ENCODE results near the gene ACTR8.
A peak's percentile ranks its signal among the peaks of the same experiment; 100 is the strongest.

The ACTR8 gene

DNA sequence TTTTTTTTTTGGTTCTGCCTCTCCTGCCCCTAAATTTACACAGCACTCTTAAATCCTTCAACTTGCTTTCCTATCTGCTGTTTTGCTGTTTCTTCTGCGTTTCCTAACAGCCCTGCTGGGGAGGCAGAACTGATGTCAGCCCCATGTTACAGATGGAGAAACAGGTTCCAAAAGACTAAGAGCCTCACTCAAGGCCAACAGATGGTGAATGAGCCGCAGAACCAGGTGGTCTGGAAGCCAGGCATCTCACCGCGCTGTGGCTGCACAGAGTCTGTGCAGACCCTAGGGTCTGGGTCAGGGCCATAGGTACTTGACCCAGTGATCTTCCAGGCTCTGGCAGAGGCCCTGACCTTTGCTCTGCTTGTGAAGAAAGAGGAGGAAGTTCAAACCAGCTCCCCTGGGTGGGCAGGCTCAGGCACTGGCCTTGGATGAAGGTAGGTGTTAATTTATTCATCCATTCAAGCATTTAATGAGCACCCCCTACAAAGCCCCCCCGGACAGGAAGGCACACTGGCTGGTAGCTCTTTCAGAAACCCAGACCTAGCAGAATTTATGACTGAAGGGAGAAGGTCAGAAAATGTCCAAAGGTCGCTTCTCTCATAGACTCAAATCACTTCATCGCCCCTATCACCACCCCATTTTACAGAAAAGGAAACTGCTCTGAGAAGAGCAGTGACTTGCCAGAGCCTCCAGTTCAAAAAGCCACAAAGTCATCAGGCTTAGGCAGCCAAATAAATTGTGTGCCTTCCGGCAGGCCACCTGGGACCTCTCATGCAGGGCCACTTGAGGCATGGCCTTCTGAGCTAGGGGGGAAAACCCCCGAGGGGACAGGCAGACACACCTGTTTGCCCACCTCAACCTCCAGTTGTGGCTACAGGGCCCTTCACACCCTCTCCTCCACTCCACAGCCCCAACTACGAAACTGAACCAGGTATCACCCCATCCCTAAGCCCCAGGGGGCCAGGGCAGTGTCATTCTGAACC, 38.5 kb downstream of the ACTR8 start:
- DNase-seq (ENCODE audit: low read depth) = no peak
- TF ChIP-seq, protein P1, sequence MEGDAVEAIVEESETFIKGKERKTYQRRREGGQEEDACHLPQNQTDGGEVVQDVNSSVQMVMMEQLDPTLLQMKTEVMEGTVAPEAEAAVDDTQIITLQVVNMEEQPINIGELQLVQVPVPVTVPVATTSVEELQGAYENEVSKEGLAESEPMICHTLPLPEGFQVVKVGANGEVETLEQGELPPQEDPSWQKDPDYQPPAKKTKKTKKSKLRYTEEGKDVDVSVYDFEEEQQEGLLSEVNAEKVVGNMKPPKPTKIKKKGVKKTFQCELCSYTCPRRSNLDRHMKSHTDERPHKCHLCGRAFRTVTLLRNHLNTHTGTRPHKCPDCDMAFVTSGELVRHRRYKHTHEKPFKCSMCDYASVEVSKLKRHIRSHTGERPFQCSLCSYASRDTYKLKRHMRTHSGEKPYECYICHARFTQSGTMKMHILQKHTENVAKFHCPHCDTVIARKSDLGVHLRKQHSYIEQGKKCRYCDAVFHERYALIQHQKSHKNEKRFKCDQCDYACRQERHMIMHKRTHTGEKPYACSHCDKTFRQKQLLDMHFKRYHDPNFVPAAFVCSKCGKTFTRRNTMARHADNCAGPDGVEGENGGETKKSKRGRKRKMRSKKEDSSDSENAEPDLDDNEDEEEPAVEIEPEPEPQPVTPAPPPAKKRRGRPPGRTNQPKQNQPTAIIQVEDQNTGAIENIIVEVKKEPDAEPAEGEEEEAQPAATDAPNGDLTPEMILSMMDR (conservative IDR thresholded peaks at IDR 0.05; ENCODE audit: low read depth, low read length) = no peak
- H3K4me3 ChIP-seq (ENCODE audit: low read depth, low read length) = no peak overlapping the region

DNA sequence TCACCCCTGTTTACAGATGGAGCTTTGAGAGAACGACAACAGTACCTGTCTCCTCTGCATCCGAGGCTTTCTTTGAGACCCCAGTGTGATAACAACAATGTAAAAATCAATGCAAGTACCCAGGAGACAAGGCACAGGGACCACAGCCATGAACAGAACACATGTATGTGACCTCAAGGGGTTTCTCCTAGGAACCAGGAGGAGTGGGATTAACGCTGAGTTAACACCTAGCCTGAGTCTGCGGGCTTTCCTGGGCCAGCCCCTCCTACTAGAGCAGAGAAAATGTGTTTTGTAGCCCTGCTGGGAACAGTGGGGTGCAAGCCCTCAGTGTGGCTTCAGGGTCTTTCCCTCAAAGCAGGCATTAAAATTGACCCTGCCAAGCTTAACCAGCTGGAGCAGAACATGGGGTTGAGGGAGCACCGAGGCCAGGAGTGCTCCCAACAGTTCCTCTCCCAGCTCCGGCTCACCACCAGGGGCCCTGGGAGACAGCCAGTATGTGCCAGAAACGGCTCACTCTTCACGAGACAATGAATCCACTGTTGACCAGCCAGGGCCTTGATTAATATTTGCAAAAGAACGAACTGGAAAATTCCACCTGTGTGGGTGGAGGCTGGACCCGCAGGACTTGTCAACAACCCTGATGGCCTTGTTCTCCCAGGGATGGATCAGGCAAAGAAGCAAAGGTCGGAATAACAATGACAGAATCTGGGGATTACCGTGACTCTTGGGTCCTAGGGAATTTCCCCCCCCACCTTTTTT, 39.3 kb downstream of the ACTR8 start:
- peak; percentile 29 for DNase-seq (ENCODE audit: low read depth)
- H3K4me3 ChIP-seq (ENCODE audit: low read depth, low read length) = no peak overlapping the region
- TF ChIP-seq, protein P1 (conservative IDR thresholded peaks at IDR 0.05; ENCODE audit: low read depth, low read length) = peak; percentile 32

DNA sequence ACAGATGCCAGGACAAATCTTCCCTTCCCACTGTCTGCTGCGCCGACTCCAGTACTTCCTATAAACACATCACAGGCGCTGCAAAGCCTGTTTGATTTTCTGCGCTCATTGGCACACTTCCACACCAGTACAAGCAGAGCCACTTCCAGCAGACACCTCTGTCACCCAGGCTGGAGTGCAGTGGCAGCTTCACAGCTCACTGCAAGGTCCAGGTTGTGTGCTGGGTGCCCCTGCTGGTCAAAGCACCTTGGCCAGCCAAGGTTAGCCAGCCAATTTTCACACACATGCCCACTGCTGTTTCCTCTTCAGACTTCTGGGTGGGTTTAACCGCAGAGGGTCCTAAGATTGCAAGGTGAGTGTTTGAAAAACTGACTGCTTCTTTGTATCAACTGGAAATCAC, 40.7 kb downstream of the ACTR8 start:
- TF ChIP-seq, protein P1 (conservative IDR thresholded peaks at IDR 0.05; ENCODE audit: low read depth, low read length) = no peak
- no peak overlapping the region for H3K4me3 ChIP-seq (ENCODE audit: low read depth, low read length)
- DNase-seq (ENCODE audit: low read depth) = no peak

DNA sequence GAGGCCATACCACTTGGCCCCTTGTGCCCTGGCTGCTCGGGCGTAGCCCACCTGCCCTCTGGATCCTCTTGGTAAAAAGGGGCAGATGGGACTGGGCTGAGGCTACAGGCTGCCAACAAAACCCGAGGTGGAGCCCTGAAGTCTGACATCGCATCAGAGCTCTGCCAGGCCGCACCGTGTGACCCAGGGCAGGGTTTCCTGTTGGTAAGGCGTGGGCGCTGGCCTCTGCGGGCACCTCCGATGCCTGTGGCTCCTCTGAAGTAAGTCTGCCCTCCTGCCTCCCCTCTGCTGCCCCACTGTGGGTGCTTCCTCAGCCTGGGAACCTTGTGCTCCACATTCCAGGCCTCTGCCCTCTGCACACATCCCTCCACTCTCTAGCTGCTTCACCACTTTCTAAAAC, 44.6 kb downstream of the ACTR8 start:
- no peak overlapping the region for H3K4me3 ChIP-seq (ENCODE audit: low read depth, low read length)
- DNase-seq (ENCODE audit: low read depth) = no peak
- TF ChIP-seq, protein P1 (conservative IDR thresholded peaks at IDR 0.05; ENCODE audit: low read depth, low read length) = no peak

DNA sequence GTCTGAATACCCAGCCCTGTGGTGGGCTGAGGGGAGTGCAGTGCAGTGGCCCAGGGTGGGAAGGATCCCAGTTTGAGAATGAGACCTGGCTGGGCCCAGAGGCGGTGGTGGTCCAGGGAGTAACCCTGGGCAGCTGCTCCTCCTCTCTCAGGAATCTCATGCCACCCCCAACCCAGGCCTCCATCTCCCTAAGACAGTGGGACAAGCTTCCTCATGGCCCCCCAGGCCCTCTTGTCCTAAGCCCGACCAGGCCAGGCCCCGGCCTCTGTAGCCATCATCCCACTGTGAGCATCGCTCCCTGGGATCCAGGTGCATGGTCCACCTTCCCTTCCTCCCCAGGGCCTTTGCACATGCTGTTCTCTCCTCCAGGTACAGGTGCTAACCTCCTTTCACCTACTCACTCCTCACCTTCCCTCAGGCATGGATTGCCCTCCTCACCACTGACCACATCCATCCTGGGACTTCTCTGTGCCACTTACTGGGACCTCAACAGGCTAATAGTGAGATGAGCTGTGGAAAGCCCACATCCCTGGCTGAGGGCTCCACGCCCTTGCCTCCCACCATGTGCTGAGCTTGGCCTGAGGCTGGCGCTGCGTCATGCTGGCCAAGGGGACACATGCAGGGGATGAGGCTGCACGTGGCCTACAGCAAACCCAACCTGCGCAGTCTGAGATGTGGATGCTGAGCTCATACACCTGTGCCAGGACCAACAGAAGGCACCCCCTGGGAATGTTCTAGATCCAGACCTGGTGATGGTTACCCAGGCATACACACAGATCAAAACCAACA, 45.7 kb downstream of the ACTR8 start:
- no peak for DNase-seq (ENCODE audit: low read depth)
- TF ChIP-seq, protein P1 (conservative IDR thresholded peaks at IDR 0.05; ENCODE audit: low read depth, low read length) = no peak
- no peak overlapping the region for H3K4me3 ChIP-seq (ENCODE audit: low read depth, low read length)

DNA sequence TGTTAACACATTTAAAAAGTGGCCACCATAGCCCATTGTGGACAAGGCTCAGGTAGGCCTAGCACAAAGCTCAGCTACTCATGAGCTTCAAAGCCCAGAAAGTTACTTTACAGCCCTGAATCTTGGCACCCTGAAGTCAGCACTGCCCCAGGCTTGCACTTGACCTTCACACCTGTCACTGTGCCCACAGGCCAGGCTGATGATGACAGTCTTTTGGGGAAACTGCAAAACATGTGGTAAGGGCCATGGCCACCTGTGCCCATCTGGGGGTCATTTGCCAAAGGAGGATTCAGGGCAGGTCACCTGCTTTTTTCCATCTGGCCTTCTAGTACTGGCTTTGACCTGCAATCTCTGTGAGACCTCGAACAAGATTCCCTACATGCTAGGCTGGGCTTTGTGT, 46.7 kb downstream of the ACTR8 start:
- no peak for DNase-seq (ENCODE audit: low read depth)
- TF ChIP-seq, protein P1 (conservative IDR thresholded peaks at IDR 0.05; ENCODE audit: low read depth, low read length) = no peak
- H3K4me3 ChIP-seq (ENCODE audit: low read depth, low read length) = no peak overlapping the region
